Adipose tissue (tissue), 3 donors: ENCODE measurements around the gene ZFP3. TPM values are rescaled to one million over a fixed set of nuclear protein-coding genes. Genes with fewer than 3 reads are reported as not detected.
"Not testable (repeated sequence)": the region's sequence is repeated elsewhere in the genome, so short reads cannot be mapped to it uniquely, and the experiment has no call there.

Source experiments
- H3K27ac ChIP-seq: one replicate; pipeline ENCODE4 v1.5.1; 2013; ENCODE audit warnings: low read depth, low read length
- WGBS, 3 donors: extraction: QIAGEN DNeasy Blood & Tissue Kit; methylation state at CpG; one replicate each; pipeline ENCODE4 v1.1.7; 2013; 5-methylcytosine and 5-hydroxymethylcytosine counted together
- polyA plus RNA-seq, 3 donors: library from polyadenylated mRNA; stranded (reverse); fragments of 200-250 nt; gene quantifications; one replicate each; pipeline ENCODE4 v1.2.3, GENCODE V29; 2013
- donor health status: healthy with polysubstance abuse.
- donor health status: Bipolar disorder and iron deficiency.
- donor health status: healthy.

The ZFP3 gene
- polyA plus RNA-seq, 3 donors = 1.0 to 2.1 (median 1.8) TPM

DNA sequence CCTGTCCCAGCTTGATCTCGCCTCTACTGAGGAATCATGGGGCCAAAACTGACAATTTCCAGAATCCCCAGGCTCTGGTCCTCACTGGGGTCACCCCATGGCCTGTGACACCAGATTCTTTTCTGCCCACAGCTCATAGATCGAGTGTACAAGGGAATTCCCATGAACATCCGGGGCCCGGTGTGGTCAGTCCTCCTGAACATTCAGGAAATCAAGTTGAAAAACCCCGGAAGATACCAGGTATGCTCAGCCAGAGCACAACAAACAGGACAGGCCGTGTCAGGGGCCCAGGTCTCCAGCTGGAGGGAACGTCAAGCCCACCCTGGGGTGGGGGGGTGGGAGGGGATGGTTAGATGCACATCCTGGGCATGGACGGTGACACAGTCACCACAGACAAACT lies 55.0 kb downstream of the ZFP3 start:
- H3K27ac ChIP-seq = no peak overlapping the region
- WGBS, 3 donors = 66 to 79% (median 71%) methylated on average over 8 of the region's 8 CpGs

DNA sequence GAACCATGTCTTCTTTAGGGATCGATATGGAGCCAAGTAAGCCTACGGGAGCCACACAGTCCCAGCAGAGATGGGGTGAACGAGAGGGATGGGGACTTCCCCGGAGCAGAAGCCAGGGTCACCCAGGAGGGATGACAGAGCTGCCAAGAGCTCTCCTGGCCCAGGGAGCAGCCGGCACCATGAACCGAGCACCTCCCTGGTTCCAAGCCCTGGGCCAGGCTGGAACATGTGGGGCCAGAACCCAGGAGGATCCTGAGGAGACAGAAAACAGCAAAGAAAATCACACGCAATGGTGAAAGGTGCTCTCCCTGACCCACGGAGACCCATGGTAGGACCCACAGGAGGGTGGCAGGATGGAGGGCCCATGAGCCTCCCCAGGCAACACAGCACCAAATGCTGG lies 55.7 kb downstream of the ZFP3 start:
- not testable (repeated sequence) for H3K27ac ChIP-seq
- WGBS, 3 donors = 83 to 93% (median 87%) methylated on average over 8 of the region's 8 CpGs

DNA sequence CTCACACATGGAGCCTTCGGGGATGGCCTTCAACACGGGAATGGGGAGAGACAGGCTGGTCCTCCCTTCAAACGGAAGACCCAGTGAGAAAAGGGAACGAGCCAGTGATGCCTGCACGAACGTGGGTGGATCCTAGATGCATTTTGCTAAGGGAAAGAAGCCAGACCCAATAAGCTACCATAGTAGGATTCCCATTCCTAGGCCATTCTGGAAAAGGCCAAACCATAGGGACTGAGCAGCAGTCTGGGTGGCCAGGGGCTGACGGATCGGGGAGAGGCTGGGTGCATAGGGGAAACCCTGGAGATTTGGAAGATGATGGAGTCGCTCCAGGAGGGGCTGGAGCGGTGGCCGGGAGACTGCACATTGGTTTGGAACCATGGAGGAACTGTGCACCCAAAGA lies 56.3 kb downstream of the ZFP3 start:
- H3K27ac ChIP-seq = not testable (repeated sequence)
- WGBS, 3 donors = 79 to 89% (median 85%) methylated on average over 11 of the region's 11 CpGs

DNA sequence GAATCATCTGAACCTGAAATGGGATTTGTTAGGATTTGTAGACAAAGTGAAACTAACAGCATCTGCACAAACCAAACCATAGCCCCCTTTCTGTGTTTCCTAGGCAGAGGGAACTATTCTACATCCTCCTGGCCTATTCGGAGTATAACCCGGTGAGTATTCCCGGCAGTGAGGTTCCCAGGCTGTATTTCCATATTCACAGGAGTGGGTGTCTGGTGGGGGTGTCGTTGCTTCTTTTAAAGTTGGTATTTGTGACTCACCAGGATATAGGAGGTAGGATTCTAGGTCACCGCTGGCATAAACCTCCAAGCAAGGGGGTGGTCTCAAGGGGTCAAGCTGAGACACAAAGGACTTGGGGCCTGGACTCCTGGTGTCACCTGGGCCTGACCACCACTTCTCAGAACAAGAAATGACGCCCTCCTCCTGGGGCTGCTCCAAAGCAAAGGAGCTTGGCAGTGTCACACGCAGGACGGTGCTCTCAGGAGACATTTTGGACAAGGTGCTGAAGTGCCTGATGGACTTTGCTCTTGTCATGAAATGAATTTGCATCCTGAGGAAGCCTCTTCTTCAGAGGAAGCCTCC lies 57.0 kb downstream of the ZFP3 start:
- H3K27ac ChIP-seq = not testable (repeated sequence)
- 74 to 81% (median 77%) methylated on average over 8 of the region's 8 CpGs for WGBS, 3 donors

DNA sequence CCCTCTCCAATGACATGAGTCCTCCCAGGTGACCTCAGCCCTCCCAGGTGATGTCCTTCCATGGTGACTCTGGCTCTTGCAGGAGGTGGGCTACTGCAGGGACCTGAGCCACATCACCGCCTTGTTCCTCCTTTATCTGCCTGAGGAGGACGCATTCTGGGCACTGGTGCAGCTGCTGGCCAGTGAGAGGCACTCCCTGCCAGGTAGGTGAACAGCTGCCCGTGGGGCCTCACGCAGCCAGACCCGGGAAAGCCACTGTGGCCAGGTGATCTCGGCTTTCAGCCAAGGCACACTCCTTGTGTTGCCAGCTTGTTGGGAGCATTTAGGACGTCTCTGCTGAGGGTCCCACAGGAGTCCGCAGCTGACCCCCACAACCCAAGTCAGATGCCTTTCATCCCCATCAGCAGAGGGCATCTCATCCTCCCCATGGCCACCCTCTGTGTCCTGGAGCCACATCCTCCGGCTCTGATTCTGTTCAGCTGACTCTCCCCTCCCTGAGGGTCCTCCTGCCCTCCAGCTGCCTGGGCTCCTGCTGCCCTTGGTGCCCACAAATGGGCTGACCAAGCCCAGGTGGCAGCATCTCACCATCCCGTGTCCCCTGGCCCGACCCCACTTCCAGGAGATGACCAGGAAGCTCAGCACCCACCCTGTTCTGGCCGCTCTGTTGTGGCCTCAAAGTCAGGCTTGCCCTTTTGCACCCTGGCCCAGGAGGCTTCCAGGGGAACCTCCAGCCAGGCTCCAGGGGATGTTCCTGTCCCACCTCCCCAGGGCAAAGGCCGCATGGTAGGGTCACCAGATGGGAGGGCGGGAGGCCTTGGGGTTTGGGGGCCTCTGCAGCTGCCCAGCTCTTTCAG lies 57.7 kb downstream of the ZFP3 start:
- WGBS, 3 donors = 79 to 91% (median 84%) methylated on average over 13 to 14 of the region's 14 CpGs
- H3K27ac ChIP-seq = no peak overlapping the region

DNA sequence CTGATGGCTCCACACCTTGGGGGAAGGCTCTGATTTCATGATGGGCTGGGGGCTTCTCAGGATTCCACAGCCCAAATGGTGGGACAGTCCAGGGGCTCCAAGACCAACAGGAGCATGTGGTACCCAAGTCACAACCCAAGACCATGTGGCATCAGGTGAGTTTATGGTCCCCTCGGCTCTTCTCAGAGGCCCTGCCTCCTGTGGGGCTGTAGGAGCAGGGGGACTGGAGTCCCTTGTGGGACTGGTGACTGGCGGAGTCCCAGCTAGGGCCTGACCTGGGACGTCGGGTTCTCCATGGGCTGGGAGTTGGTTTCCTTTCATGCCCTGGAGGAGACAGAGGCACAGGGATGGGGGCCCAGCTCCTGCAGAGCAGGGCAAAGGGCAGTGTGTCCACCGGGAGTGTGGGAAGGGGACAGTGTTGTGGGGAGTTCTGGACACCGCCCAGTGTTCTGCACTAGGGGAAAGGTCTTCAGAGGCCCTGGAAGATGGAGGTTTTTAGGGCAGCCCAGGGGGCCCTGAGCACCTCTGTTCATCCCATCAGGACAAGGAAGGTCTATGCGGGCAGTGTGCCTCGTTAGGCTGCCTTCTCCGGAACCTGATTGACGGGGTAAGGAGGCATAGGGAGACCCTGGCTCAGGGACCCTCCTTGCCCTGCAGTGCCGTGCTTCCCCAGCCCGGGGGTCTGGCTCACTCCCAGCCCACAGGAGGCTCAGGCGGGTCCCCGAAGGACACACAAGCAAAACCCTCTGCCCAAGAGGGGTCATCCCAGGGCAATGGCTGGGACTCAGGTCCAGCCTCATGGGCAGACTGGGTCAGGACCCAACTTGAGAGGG lies 58.5 kb downstream of the ZFP3 start:
- not testable (repeated sequence) for H3K27ac ChIP-seq
- 80 to 89% (median 88%) methylated on average over 14 of the region's 14 CpGs for WGBS, 3 donors

DNA sequence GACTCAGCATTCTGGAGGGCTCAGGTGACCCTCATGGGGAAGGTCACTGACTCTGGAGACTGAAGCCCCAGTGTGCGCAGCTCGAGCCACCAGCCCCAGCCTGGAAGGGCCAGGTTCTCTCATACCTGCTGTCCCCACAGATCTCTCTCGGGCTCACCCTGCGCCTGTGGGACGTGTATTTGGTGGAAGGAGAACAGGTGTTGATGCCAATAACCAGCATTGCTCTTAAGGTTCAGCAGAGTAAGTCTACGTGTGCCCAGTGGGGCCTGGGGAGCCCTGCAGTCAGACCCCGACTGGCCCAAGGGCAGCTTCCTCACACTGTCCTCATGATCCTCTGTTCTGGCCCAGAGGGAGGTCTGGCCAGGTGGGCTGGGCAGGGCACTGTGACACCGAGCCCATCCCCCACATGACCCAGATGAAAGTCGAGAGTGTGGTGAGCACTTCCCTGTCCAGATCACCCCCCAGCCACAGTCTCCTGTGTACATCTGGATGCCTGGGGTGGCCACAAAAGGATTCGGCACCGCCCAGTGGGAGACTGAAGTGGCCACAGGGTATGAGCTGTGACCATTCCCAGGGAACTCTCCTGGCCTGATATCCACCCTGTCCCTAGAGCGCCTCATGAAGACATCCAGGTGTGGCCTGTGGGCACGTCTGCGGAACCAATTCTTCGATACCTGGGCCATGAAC lies 59.4 kb downstream of the ZFP3 start:
- not testable (repeated sequence) for H3K27ac ChIP-seq
- 88 to 91% (median 89%) methylated on average over 11 to 15 of the region's 15 CpGs for WGBS, 3 donors

GRCh38 chr17:5138198-5138544 lies 59.9 kb downstream of the ZFP3 start:
- not testable (repeated sequence) for H3K27ac ChIP-seq
- 89 to 92% (median 90%) methylated on average over 9 of the region's 9 CpGs for WGBS, 3 donors

DNA sequence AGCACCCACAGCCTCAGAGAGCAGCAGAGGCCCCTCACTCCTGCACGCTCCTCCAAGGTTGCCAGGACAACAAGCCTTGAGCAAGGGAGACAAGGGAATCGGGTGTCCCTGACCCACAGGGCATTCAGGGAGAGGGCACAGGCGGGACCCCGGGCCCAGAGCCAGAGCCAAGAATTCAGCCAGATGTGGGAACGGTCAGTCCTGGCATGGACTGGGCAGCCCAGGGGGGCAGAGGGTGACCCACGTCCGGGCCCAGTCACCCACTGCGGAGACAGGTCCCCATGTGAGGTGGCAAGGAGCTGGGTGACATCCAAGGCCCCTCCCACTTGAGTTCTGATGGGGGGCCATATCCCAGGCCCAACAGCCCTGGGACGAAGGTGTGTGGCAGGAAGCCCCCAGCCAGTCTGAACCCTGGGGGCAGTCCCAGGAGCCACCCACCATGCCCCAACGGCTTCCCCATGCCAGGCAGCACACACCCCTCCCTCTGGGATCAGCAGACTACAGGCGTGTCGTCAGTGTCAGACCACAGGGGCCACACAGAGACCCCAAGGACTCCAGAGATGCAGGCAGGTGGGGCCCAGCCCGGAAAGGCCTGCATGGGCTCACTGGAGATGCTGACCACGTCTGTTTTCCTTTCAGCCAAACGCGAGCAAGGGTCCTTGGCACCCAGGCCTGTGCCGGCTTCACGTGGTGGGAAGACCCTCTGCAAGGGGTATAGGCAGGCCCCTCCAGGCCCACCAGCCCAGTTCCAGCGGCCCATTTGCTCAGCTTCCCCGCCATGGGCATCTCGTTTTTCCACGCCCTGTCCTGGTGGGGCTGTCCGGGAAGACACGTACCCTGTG lies 60.6 kb downstream of the ZFP3 start:
- no peak overlapping the region for H3K27ac ChIP-seq
- WGBS, 3 donors = 87 to 91% (median 91%) methylated on average over 23 to 24 of the region's 24 CpGs

DNA sequence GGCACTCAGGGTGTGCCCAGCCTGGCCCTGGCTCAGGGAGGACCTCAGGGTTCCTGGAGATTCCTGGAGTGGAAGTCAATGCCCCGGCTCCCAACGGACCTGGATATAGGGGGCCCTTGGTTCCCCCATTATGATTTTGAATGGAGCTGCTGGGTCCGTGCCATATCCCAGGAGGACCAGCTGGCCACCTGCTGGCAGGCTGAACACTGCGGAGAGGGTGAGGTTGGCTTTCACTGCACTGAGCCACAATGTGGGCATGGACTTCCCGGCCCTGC lies 61.1 kb downstream of the ZFP3 start:
- 89 to 96% (median 91%) methylated on average over 5 of the region's 5 CpGs for WGBS, 3 donors
- H3K27ac ChIP-seq = no peak overlapping the region

GRCh38 chr17:5142877-5143276 lies 64.6 kb downstream of the ZFP3 start:
- H3K27ac ChIP-seq = not testable (repeated sequence)
- 81 to 91% (median 90%) methylated on average over 9 to 15 of the region's 18 CpGs for WGBS, 3 donors

Other genes with a start within 250 kb of the ZFP3 start
- gene MINK1, start 245.1 kb upstream of the ZFP3 start, polyA plus RNA-seq = 10 to 100 TPM; 25.8 to 52.9 (median 30.0) TPM
- 1 to 10 TPM; 1.4 to 2.9 (median 2.6) TPM for gene C17orf107, start 178.9 kb upstream of the ZFP3 start, polyA plus RNA-seq
- 1 to 10 TPM; 1.2 to 3.1 (median 1.8) TPM for gene CHRNE, start 175.4 kb upstream of the ZFP3 start, polyA plus RNA-seq
- under 1 TPM in 2 of 3 donors, not detected in 1; 0.04 to 0.05 TPM for gene GP1BA, start 146.2 kb upstream of the ZFP3 start, polyA plus RNA-seq
- gene SLC25A11, start 138.4 kb upstream of the ZFP3 start, polyA plus RNA-seq = 10 to 100 TPM; 25.6 to 68.6 (median 49.6) TPM
- 100 to 1,000 TPM in 1 of 3 donors, 10 to 100 TPM in 2; 60.2 to 111 (median 79.2) TPM for gene RNF167, start 138.2 kb upstream of the ZFP3 start, polyA plus RNA-seq
- 1,000 to 10,000 TPM in 1 of 3 donors, 100 to 1,000 TPM in 2; 270 to 1,173 (median 475) TPM for gene PFN1, start 129.9 kb upstream of the ZFP3 start, polyA plus RNA-seq
- 10 to 100 TPM in 1 of 3 donors, 1 to 10 TPM in 2; 5.1 to 13.5 (median 6.4) TPM for gene ENO3, start 127.3 kb upstream of the ZFP3 start, polyA plus RNA-seq
- 10 to 100 TPM; 34.0 to 73.9 (median 73.1) TPM for gene SPAG7, start 110.7 kb upstream of the ZFP3 start, polyA plus RNA-seq
- gene CAMTA2, start 90.8 kb upstream of the ZFP3 start, polyA plus RNA-seq = 10 to 100 TPM; 23.2 to 78.6 (median 60.5) TPM
- 1 to 10 TPM in 2 of 3 donors, under 1 TPM in 1; 0.47 to 1.6 (median 1.1) TPM for gene INCA1, start 80.9 kb upstream of the ZFP3 start, polyA plus RNA-seq
- gene KIF1C, start 80.5 kb upstream of the ZFP3 start, polyA plus RNA-seq = 100 to 1,000 TPM in 1 of 3 donors, 10 to 100 TPM in 2; 36.0 to 113 (median 78.9) TPM
- not detected for gene SLC52A1, start 43.0 kb upstream of the ZFP3 start, polyA plus RNA-seq
- gene ZNF232, start 33.4 kb downstream of the ZFP3 start, polyA plus RNA-seq = 1 to 10 TPM; 3.6 to 4.3 (median 4.1) TPM
- gene USP6, start 37.6 kb downstream of the ZFP3 start, polyA plus RNA-seq = under 1 TPM; 0.03 to 0.11 (median 0.03) TPM
- 1 to 10 TPM; 1.2 to 1.5 (median 1.3) TPM for gene ZNF594, start 113.4 kb downstream of the ZFP3 start, polyA plus RNA-seq
- 1 to 10 TPM in 1 of 3 donors, under 1 TPM in 1, not detected in 1; 0.98 to 2.2 TPM for gene SCIMP, start 156.4 kb downstream of the ZFP3 start, polyA plus RNA-seq
- 10 to 100 TPM in 2 of 3 donors, 1 to 10 TPM in 1; 7.9 to 31.4 (median 23.8) TPM for gene RABEP1, start 203.8 kb downstream of the ZFP3 start, polyA plus RNA-seq